ENCODE measurements around the gene ADAM12. TPM values are rescaled to one million over a fixed set of nuclear protein-coding genes. Genes with fewer than 3 reads are reported as not detected.

ADAM12 gene
- total RNA-seq, 1 experiment from 2014 or later = not detected

DNA sequence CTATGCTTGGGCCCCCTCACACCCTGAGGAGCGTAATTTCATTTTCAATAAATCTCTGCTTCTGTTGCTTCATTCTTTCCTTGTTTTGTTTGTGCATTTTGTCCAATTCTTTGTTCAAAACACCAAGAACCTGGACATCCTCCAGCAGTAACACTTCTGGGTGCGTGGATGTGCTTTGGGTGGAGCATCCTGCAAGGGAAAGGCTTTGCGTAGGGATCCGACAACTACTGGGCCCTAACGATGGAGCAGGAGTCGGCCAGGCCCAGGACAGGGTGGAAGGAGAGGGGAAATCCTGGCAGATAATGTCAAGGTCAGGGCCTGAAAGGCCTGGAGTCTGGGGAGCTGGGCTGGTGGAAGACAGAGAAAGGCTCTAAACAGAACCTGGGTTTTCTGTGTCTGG lies 231.8 kb downstream of the ADAM12 start:
- Histone ChIP-seq H3K27me3 (ENCODE audit: insufficient read depth, low read length) (peaks cover 48% of the 10 kb centered on the region), H3K9me2 (ENCODE audit: insufficient read depth) (no peaks in the 10 kb centered on the region), H2AFZ (ENCODE audit: low read depth, low read length, poor library complexity, severe bottlenecking) (no peak overlapping the region), H3K27ac (ENCODE audit: low read depth, low read length) (no peak overlapping the region), H3K4me2 (ENCODE audit: low read length) (no peak overlapping the region), H3K9ac (ENCODE audit: low read length) (no peak overlapping the region), H3K9me3 (ENCODE audit: control insufficient read depth in 1 of 2, insufficient read depth in 1 of 2, low read depth in 1 of 2, low read length in 2 of 2) (no peaks in the 10 kb centered on the region), H3K4me3 (replicated peaks in 1 of 2; ENCODE audit: low read depth in 1 of 2, low read length in 2 of 2) (no peak overlapping the region), H3K4me1 (ENCODE audit: control insufficient read depth in 1 of 2, insufficient read depth in 2 of 2, low read length in 2 of 2) (no peaks in the 10 kb centered on the region), H3K79me2 (ENCODE audit: insufficient read depth, low read length) (no peaks in the 10 kb centered on the region), H4K20me1 (ENCODE audit: insufficient read depth) (no peaks in the 10 kb centered on the region), H3K36me3 (ENCODE audit: control insufficient read depth in 1 of 2, insufficient read depth in 2 of 2, low read length in 2 of 2) (no peaks in the 10 kb centered on the region)
- CTCF ChIA-PET = no interaction called here
- ATAC-seq (no peak), DNase-seq (ENCODE audit: low read depth, low spot score) (no peak)
- BruUV-seq (replicated peaks) = no TSS peak
- RAD21 ChIA-PET (ENCODE audit: low non-redundant PET in 1 of 2, low total read pairs in 2 of 2, uncharacterized antibody in 2 of 2, unreplicated experiment in 2 of 2) = no interaction called here
- intact Hi-C loops (cut with micrococcal nuclease) = no loop called here
- TF ChIP-seq SP1 (IDR thresholded peaks at IDR 0.05; ENCODE audit: low read depth) (no peak), JUND (IDR thresholded peaks at IDR 0.05) (no peak), ATF3 (IDR thresholded peaks at IDR 0.05) (no peak), ZNF274 (IDR thresholded peaks at IDR 0.05; ENCODE audit: low read depth, low read length) (no peak), ELF1 (IDR thresholded peaks at IDR 0.05; ENCODE audit: borderline replicate concordance, low read depth) (no peak), CBX3 (IDR thresholded peaks at IDR 0.05; ENCODE audit: low read depth) (no peak), POLR2AphosphoS5 (IDR thresholded peaks at IDR 0.05; ENCODE audit: low read depth, low read length) (no peak), CEBPB (IDR thresholded peaks at IDR 0.05; ENCODE audit: low read depth) (no peak), TCF7L2 (IDR thresholded peaks at IDR 0.05; ENCODE audit: borderline replicate concordance, extremely low read depth, insufficient read depth, insufficient read length) (no peak), EGR1 (IDR thresholded peaks at IDR 0.05; ENCODE audit: low read depth) (no peak), POLR2A (IDR thresholded peaks at IDR 0.05; ENCODE audit: borderline replicate concordance, extremely low read depth, insufficient read depth, insufficient read length) (no peak), EZH2 (IDR thresholded peaks at IDR 0.05) (no peak), RAD21 (IDR thresholded peaks at IDR 0.05; ENCODE audit: low read depth) (no peak), EZH2phosphoT487 (IDR thresholded peaks at IDR 0.05; ENCODE audit: borderline replicate concordance) (no peak), SRF (IDR thresholded peaks at IDR 0.05; ENCODE audit: low read depth) (no peak), FOSL1 (IDR thresholded peaks at IDR 0.05; ENCODE audit: low read depth) (no peak), SIN3A (IDR thresholded peaks at IDR 0.05; ENCODE audit: low read depth) (no peak)
- TF ChIP-seq, protein P1, sequence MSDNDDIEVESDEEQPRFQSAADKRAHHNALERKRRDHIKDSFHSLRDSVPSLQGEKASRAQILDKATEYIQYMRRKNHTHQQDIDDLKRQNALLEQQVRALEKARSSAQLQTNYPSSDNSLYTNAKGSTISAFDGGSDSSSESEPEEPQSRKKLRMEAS (IDR thresholded peaks at IDR 0.05) = no peak
- TF ChIP-seq, protein P2, sequence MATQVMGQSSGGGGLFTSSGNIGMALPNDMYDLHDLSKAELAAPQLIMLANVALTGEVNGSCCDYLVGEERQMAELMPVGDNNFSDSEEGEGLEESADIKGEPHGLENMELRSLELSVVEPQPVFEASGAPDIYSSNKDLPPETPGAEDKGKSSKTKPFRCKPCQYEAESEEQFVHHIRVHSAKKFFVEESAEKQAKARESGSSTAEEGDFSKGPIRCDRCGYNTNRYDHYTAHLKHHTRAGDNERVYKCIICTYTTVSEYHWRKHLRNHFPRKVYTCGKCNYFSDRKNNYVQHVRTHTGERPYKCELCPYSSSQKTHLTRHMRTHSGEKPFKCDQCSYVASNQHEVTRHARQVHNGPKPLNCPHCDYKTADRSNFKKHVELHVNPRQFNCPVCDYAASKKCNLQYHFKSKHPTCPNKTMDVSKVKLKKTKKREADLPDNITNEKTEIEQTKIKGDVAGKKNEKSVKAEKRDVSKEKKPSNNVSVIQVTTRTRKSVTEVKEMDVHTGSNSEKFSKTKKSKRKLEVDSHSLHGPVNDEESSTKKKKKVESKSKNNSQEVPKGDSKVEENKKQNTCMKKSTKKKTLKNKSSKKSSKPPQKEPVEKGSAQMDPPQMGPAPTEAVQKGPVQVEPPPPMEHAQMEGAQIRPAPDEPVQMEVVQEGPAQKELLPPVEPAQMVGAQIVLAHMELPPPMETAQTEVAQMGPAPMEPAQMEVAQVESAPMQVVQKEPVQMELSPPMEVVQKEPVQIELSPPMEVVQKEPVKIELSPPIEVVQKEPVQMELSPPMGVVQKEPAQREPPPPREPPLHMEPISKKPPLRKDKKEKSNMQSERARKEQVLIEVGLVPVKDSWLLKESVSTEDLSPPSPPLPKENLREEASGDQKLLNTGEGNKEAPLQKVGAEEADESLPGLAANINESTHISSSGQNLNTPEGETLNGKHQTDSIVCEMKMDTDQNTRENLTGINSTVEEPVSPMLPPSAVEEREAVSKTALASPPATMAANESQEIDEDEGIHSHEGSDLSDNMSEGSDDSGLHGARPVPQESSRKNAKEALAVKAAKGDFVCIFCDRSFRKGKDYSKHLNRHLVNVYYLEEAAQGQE (IDR thresholded peaks at IDR 0.05; ENCODE audit: low read depth) = no peak
- TF ChIP-seq, protein P3, sequence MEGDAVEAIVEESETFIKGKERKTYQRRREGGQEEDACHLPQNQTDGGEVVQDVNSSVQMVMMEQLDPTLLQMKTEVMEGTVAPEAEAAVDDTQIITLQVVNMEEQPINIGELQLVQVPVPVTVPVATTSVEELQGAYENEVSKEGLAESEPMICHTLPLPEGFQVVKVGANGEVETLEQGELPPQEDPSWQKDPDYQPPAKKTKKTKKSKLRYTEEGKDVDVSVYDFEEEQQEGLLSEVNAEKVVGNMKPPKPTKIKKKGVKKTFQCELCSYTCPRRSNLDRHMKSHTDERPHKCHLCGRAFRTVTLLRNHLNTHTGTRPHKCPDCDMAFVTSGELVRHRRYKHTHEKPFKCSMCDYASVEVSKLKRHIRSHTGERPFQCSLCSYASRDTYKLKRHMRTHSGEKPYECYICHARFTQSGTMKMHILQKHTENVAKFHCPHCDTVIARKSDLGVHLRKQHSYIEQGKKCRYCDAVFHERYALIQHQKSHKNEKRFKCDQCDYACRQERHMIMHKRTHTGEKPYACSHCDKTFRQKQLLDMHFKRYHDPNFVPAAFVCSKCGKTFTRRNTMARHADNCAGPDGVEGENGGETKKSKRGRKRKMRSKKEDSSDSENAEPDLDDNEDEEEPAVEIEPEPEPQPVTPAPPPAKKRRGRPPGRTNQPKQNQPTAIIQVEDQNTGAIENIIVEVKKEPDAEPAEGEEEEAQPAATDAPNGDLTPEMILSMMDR (IDR thresholded peaks at IDR 0.05 in 2 of 3, conservative IDR thresholded peaks at IDR 0.05 in 1 of 3; ENCODE audit: borderline replicate concordance in 1 of 3, insufficient read depth in 1 of 3, low read depth in 2 of 3, low read length in 2 of 3) = no peak
- POLR2A ChIA-PET = no interaction called here
